Neural crest cell (in vitro differentiated cells): ENCODE measurements around the gene LRP1-AS. TPM values are rescaled to one million over a fixed set of nuclear protein-coding genes. Genes with fewer than 3 reads are reported as not detected.

ENCODE experiments used
- DNase-seq: peaks from one replicate; pipeline ENCODE4 v3.0.0; 2021; ENCODE audit warnings: low read depth, mixed read lengths, low spot score
- H3K27ac Mint-ChIP-seq: one replicate; pipeline ENCODE4 v1.8.0; 2021; ENCODE audit warnings: mild to moderate bottlenecking, mixed read lengths; ENCODE audit not compliant: unreplicated experiment
- H3K27me3 Mint-ChIP-seq: 2 replicates; pipeline ENCODE4 v1.8.0; 2021; ENCODE audit warnings: low read depth, mild to moderate bottlenecking, mixed read lengths
- H3K36me3 Mint-ChIP-seq: 2 replicates; pipeline ENCODE4 v1.8.0; 2021; ENCODE audit warnings: low read depth, mild to moderate bottlenecking, mixed read lengths
- H3K4me1 Mint-ChIP-seq: 2 replicates; pipeline ENCODE4 v1.8.0; 2021; ENCODE audit warnings: mixed read lengths
- H3K4me3 Mint-ChIP-seq: one replicate; pipeline ENCODE4 v1.8.0; 2021; ENCODE audit warnings: mild to moderate bottlenecking, mixed read lengths
- H3K9me3 Mint-ChIP-seq: 2 replicates; pipeline ENCODE4 v1.8.0; 2021; ENCODE audit warnings: mixed read lengths
- total RNA-seq: library from RNA; stranded (reverse); gene quantifications from 2 replicates; pipeline ENCODE4 v1.2.1, GENCODE V29; 2021
- TF ChIP-seq, protein P1 (sequence below): fragments of 200-600 bp; sonication (generic); conservative IDR thresholded peaks from 2 replicates; pipeline ENCODE4 v1.5.0; 2021; ENCODE audit warnings: antibody characterized with exemption, mild to moderate bottlenecking

Gene LRP1-AS
- total RNA-seq, 1 donor from 2014 or later, result not detected

DNA sequence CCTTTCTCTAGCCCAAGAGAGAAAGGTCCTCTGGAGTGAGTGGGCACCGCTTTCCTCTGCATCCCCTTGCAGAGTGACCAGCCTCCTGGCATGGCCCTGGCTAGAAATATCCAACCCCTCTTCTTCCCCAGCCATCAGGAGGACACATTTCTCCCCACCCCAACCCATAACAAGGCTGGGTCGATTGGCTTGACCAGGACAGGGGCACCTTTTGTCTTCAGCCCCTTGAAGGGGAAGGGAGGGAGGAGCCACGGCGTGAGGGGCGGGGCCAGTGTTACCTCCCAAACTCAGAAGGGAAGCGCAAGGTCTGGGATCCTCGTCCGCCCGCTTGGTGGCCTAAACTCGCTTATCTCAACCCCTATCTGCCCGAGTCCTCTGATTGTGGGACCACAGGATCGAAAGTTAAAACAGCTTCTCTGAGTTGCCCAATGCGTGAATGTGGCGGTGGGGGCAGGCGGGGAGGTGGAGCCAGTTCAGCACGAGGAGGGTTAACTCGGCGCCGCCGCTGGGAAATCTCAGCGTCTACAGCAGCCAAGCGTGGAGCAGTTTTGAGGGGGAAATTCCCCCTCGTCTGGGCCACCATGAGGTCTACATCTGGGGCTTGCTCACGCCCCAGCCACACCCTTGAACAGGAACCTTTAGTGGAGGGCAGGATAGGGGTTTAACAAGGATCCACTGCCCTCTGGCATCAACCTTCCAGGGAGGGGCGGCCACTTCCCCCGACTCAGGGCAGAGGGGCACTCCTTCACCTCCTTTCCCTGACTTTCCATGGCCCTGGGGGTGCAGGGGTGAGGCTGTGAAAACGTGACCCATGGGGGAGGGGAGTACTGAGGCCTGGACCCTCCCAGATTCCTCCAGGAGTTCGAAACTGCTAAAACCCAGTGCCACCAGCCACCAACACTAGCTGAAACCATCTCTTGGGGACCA lies 37.1 kb downstream of the LRP1-AS start:
- Mint-ChIP-seq H3K27me3 (no peaks in the 10 kb centered on the region), H3K4me3 (peak overlapping the region; percentile 86)
- TF ChIP-seq, protein P1, sequence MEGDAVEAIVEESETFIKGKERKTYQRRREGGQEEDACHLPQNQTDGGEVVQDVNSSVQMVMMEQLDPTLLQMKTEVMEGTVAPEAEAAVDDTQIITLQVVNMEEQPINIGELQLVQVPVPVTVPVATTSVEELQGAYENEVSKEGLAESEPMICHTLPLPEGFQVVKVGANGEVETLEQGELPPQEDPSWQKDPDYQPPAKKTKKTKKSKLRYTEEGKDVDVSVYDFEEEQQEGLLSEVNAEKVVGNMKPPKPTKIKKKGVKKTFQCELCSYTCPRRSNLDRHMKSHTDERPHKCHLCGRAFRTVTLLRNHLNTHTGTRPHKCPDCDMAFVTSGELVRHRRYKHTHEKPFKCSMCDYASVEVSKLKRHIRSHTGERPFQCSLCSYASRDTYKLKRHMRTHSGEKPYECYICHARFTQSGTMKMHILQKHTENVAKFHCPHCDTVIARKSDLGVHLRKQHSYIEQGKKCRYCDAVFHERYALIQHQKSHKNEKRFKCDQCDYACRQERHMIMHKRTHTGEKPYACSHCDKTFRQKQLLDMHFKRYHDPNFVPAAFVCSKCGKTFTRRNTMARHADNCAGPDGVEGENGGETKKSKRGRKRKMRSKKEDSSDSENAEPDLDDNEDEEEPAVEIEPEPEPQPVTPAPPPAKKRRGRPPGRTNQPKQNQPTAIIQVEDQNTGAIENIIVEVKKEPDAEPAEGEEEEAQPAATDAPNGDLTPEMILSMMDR, result peak; percentile 29

DNA sequence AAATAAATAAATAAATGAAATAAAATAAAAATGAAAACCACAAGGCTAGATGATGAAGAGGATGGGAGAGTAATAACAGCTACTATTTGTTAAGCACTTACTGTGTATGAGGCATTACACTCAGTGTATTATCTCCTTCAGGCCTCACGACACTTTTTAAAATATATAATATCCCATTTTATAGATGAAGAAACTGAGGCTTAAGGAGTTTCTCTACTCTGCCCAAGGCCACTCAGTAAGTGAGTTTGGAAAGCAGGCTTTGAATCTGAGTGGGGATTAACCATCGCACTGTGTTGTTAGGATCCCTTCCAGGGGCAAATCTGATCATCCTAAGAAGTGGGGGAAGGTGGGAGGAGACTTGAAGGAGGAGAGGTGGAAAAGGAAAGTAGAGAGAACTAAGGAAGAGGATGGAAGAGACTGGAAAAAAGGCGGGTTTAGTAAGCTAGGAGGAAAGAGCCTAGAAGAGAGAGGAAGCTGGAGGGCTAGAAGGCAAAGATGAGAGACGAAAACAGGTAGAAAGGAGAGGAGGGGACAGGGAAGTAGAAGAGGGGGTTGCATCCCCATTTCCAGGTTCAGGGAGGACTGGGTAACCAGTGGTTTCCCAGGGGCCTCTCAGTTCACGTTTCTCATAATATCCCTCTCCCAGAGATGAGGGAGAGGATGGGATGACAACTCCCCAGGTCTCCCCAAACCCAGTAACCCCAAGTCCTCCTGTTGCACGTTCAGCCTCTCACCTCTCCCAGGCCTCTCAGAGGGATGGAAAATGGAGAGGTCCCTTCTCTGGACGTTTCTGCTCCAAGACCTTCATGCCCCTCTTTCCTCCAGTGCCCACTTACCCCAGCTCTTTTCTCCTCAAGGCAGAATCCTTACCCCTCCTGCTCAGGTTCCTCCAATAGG lies 38.0 kb downstream of the LRP1-AS start:
- Mint-ChIP-seq H3K27me3 (no peaks in the 10 kb centered on the region), H3K4me1 (peaks cover 47% of the 10 kb centered on the region), H3K36me3 (no peaks in the 10 kb centered on the region), H3K27ac (peak overlapping the region; percentile 97), H3K9me3 (no peaks in the 10 kb centered on the region), H3K4me3 (peak overlapping the region; percentile 86)
- TF ChIP-seq, protein P1, result no peak
- no peak for DNase-seq

More for the DNA sequence above, 37.1 kb downstream of the LRP1-AS start:
- Mint-ChIP-seq H3K36me3 (no peaks in the 10 kb centered on the region), H3K4me1 (peaks cover 47% of the 10 kb centered on the region), H3K27ac (peak overlapping the region; percentile 97), H3K9me3 (no peaks in the 10 kb centered on the region)
- DNase-seq, result peak; percentile 67

DNA sequence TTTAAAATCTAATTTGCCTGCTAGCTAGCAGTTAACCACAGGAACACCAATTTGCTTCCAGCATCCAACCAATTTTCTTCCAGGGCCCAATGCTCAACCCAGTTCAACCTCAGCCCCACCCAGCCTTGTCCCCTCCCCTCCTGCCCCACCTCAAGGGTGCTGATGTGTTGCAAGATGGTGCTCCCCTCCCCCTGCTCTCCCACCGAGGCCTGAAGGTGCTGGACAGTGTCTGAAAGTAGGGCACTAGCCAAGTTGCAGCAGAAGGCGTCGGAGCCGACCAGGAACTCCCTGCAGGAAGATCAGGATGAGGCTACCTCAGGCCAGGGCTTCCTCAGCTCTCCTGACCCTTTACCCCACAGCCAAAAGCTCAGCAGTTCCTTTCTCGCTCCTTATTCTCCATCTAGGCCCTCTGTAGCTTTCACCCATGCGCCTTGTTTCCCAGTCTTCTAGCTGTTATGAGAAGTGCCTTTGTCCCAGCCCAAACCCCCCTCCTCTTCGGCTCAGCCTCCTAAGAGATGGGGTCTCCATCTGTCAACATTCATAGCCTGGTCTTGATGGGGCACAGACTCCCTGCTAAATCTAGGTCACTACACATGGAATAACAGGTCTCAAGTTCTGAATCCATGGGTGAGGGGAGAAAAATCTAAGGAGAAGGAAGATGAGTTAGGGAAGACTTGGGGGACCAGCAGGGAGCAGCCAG lies 39.8 kb downstream of the LRP1-AS start:
- DNase-seq, result no peak
- Mint-ChIP-seq H3K27me3 (no peaks in the 10 kb centered on the region), H3K4me1 (peaks cover 46% of the 10 kb centered on the region), H3K36me3 (no peaks in the 10 kb centered on the region), H3K27ac (peak overlapping the region; percentile 64), H3K4me3 (peak overlapping the region; percentile 50), H3K9me3 (no peaks in the 10 kb centered on the region)
- TF ChIP-seq, protein P1, result no peak

DNA sequence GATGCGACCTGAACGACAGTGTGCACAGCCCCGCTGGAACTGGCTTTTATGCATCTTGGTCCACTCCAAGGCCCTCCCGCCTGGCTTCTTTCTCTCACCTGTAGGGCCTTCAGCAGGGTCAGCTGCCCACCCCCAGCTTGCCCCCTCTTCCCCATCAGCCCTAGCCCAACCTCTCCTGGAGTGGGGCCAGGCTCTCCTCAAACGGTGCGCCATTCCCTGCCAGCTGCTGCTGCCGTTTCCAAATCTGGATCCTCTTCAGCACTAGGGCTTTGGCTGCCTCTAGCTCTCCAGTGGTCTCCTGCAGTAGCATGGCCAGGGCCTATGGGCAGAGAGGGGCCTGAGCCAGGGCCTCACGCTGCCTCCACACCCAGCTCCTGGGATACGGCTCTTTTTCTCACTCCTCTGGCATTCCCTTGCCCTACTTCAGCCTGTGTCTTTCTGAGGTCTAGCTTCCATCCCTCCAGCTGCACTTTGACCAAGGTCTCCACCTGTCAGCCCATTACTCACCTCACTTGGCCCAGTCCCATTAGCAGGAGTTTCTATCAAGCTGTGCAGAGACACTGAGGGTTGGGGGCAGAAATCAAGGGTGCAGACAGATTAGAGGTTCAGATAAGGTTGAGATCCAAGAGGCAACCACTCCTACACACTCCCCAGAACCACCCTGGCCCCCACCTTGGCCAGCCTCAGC lies 41.3 kb downstream of the LRP1-AS start:
- H3K27me3 Mint-ChIP-seq, result no peaks in the 10 kb centered on the region
- H3K27ac Mint-ChIP-seq, result no peak overlapping the region
- no peaks in the 10 kb centered on the region for H3K36me3 Mint-ChIP-seq
- H3K9me3 Mint-ChIP-seq, result no peaks in the 10 kb centered on the region
- no peak for DNase-seq
- no peak overlapping the region for H3K4me3 Mint-ChIP-seq
- H3K4me1 Mint-ChIP-seq, result peaks cover 39% of the 10 kb centered on the region
- TF ChIP-seq, protein P1, result no peak
